SU-DHL-6 (cell line): ENCODE data around the gene SPNS2.

Experiments used
- H2AFZ ChIP-seq: fragments of 200-600 bp; sonication (generic); 2 replicates; pipeline ENCODE4 v1.6.1; 2014; ENCODE audit warnings: low read depth, mild to moderate bottlenecking, moderate library complexity, mixed read lengths, antibody characterized with exemption, low read length; ENCODE audit not compliant: severe bottlenecking
- H3F3A ChIP-seq: fragments of 200-600 bp; shearing (Covaris generic); 2 replicates; pipeline ENCODE4 v1.6.0; 2016; ENCODE audit warnings: antibody characterized with exemption, mild to moderate bottlenecking; ENCODE audit not compliant: insufficient read depth
- H3K27ac ChIP-seq: fragments of 200-600 bp; sonication (generic); 2 replicates; pipeline ENCODE4 v1.5.1; 2016; ENCODE audit warnings: low read depth, mild to moderate bottlenecking, low read length, moderate library complexity, mixed read lengths
- H3K27me3 ChIP-seq: fragments of 200-600 bp; sonication (generic), shearing (Covaris generic); 2 replicates; pipeline ENCODE4 v1.6.0; 2014; ENCODE audit warnings: mild to moderate bottlenecking, low read length
- H3K36me3 ChIP-seq: fragments of 200-600 bp; sonication (generic); 2 replicates; pipeline ENCODE4 v1.6.1; 2014; ENCODE audit warnings: mild to moderate bottlenecking, low read length, mixed read lengths
- H3K4me2 ChIP-seq: fragments of 300-600, 200-600 bp; shearing (Covaris generic), sonication (generic); 2 replicates; pipeline ENCODE4 v1.6.0; 2014; ENCODE audit warnings: low read length, low read depth, mild to moderate bottlenecking; ENCODE audit not compliant: poor library complexity, severe bottlenecking
- H3K4me3 ChIP-seq: fragments of 200-600 bp; sonication (generic); 2 replicates; pipeline ENCODE4 v1.5.1; 2014; ENCODE audit warnings: antibody characterized with exemption, low read length, mild to moderate bottlenecking, mixed read lengths; ENCODE audit not compliant: insufficient read depth, poor library complexity, severe bottlenecking
- H3K79me2 ChIP-seq: fragments of 200-600 bp; sonication (generic); 2 replicates; pipeline ENCODE4 v1.6.1; 2014; ENCODE audit warnings: mild to moderate bottlenecking, low read length, moderate library complexity; ENCODE audit not compliant: insufficient read depth
- H3K9ac ChIP-seq: fragments of 200-600 bp; sonication (generic); 2 replicates; pipeline ENCODE4 v1.7.0; 2014; ENCODE audit warnings: mild to moderate bottlenecking, low read length
- H3K9me2 ChIP-seq: fragments of 200-600 bp; sonication (generic); replicated peaks from 2 replicates; pipeline ENCODE4 v1.6.1; 2014; ENCODE audit warnings: low read length; ENCODE audit not compliant: insufficient read depth
- H3K9me3 ChIP-seq: fragments of 200-600 bp; sonication (generic); 2 replicates; pipeline ENCODE4 v1.6.1; 2014; ENCODE audit warnings: low read length, mixed read lengths; ENCODE audit not compliant: insufficient read depth
- H4K20me1 ChIP-seq: fragments of 200-600 bp; sonication (generic); 2 replicates; pipeline ENCODE4 v1.6.1; 2014; ENCODE audit warnings: low read depth, mild to moderate bottlenecking, antibody characterized with exemption, low read length, moderate library complexity, mixed read lengths
- EZH2phosphoT487 ChIP-seq: fragments of 200-600 bp; sonication (generic), shearing (Covaris generic); conservative IDR thresholded peaks from 2 replicates; pipeline ENCODE4 v1.6.1; 2018; ENCODE audit warnings: mild to moderate bottlenecking, antibody characterized with exemption, low read length, moderate library complexity, mixed read lengths
- TF ChIP-seq, protein P1 (sequence below): fragments of 200-600 bp; sonication (generic); IDR thresholded peaks from one replicate; pipeline ENCODE4 v1.5.1; 2017; ENCODE audit warnings: antibody characterized with exemption, mild to moderate bottlenecking, low read length, moderate library complexity; ENCODE audit not compliant: insufficient read depth, poor library complexity, severe bottlenecking

SPNS2 gene

DNA sequence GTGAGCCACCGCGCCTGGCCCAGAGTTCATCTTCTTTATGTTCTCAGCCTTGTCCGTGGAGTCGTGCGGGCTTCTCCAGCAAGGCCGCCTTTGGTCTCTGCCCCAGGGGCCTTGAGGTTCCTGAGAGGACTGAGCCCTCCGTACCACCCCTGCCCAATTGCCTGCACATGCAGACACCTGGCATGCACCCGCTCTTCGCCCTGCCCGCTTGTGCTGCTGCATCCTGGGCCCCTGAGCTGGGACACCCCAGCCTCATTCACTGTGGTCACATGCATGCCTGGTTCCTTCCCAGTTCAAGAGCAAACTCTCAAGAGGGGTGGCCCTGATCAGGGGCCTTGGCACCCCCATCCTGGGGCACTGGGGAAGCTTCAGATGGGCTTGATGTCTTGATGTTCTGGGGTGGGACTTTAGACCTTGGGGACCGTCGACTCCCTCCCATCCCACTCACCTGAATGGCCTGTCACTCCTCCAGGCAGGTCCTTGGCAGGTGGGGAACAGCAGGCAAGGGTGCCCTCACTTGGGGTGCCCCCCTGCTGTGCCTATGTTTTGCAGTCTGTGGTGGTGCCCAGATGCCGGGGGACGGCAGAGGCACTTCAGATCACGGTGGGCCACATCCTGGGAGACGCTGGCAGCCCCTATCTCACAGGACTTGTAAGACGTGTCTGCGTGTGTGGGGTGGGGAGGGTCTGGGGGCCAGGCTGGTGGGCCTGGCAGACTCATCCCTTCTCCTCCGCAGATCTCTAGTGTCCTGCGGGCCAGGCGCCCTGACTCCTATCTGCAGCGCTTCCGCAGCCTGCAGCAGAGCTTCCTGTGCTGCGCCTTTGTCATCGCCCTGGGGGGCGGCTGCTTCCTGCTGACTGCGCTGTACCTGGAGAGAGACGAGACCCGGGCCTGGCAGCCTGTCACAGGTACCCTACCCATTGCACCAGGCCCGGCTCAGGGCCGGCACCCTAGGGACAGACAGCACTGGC is 12.7 kb upstream of the SPNS2 start:
- H3K4me2 ChIP-seq, result no peak overlapping the region
- no peaks in the 10 kb centered on the region for H4K20me1 ChIP-seq
- no peaks in the 10 kb centered on the region for H3K27me3 ChIP-seq
- no peak overlapping the region for H3K9ac ChIP-seq
- H3K27ac ChIP-seq, result no peak overlapping the region
- H3F3A ChIP-seq, result no peaks in the 10 kb centered on the region
- H3K9me3 ChIP-seq, result no peaks in the 10 kb centered on the region
- no peak overlapping the region for H2AFZ ChIP-seq
- H3K4me3 ChIP-seq, result no peak overlapping the region
- H3K9me2 ChIP-seq, result no peaks in the 10 kb centered on the region
- no peak for TF ChIP-seq EZH2phosphoT487
- TF ChIP-seq, protein P1, sequence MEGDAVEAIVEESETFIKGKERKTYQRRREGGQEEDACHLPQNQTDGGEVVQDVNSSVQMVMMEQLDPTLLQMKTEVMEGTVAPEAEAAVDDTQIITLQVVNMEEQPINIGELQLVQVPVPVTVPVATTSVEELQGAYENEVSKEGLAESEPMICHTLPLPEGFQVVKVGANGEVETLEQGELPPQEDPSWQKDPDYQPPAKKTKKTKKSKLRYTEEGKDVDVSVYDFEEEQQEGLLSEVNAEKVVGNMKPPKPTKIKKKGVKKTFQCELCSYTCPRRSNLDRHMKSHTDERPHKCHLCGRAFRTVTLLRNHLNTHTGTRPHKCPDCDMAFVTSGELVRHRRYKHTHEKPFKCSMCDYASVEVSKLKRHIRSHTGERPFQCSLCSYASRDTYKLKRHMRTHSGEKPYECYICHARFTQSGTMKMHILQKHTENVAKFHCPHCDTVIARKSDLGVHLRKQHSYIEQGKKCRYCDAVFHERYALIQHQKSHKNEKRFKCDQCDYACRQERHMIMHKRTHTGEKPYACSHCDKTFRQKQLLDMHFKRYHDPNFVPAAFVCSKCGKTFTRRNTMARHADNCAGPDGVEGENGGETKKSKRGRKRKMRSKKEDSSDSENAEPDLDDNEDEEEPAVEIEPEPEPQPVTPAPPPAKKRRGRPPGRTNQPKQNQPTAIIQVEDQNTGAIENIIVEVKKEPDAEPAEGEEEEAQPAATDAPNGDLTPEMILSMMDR, result no peak
- H3K36me3 ChIP-seq, result no peaks in the 10 kb centered on the region
- H3K79me2 ChIP-seq, result no peaks in the 10 kb centered on the region

DNA sequence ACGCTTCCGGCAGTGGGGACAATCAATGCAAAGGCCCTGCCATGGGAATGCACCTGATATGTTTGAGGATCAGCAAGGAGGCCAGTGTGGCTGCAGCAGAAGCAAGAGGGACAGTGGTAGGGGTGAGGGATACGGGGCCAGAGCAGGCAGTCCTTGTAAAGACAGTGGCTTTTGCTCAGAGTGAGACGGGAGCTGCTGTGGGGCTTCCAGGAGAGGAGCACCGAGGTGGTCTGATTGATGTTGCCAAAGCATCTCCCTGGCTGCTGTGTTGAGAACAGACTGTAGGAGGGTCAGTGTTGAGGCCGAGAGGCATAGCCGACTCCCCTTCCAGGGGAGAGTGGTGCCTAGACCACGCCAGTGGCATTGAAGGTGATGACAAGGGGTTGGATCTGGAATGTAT is 11.4 kb upstream of the SPNS2 start:
- no peaks in the 10 kb centered on the region for H3K9me2 ChIP-seq
- H3K9ac ChIP-seq, result no peak overlapping the region
- H3K27ac ChIP-seq, result no peak overlapping the region
- H3K36me3 ChIP-seq, result no peaks in the 10 kb centered on the region
- no peak overlapping the region for H2AFZ ChIP-seq
- H3F3A ChIP-seq, result no peaks in the 10 kb centered on the region
- TF ChIP-seq, protein P1, result no peak
- TF ChIP-seq EZH2phosphoT487, result no peak
- no peak overlapping the region for H3K4me2 ChIP-seq
- no peak overlapping the region for H3K4me3 ChIP-seq
- H3K27me3 ChIP-seq, result no peaks in the 10 kb centered on the region
- no peaks in the 10 kb centered on the region for H3K9me3 ChIP-seq
- H3K79me2 ChIP-seq, result no peaks in the 10 kb centered on the region
- no peaks in the 10 kb centered on the region for H4K20me1 ChIP-seq

DNA sequence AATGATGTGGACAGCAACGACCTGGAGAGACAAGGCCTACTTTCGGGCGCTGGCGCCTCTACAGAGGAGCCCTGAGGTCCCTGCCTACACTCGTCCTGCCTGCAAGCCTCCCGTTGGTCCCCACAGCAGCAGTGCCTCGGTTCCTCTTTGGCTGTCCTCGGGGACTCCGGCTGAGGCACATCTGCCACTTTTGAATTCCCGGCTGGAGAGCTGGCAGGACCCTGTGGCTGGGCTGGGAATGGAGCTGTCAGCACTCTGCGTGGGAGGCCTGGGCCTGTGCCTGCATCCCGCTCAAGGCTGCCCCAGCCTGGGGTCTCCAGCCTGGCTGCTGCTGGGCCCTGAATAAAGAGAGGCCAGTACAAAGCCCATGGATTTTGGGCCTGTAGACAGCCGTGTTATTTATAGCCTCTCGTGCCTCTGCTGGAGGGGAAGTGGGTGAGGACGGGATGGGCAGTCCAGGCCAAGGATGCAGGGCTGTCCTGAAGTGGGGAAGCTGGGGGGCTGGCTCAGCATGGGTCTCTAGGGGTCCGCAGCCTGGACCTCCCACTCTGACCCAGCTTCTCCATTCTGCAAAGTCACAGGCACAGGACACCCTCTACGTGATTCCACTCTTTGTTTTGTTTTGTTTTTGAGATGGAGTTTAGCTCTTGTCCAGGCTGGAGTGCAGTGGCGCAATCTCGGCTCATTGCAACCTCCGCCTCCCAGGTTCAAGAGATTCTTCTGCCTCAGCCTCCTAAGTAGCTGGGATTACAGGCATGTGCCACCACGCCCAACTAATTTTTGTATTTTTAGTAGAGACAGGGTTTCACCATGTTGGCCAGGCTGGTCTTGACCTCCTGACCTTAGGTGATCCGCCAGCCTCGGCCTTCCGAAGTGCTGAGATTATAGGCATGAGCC is 10.6 kb upstream of the SPNS2 start:
- Histone ChIP-seq H3F3A (no peaks in the 10 kb centered on the region), H3K9ac (no peak overlapping the region), H3K27ac (no peak overlapping the region), H3K79me2 (no peaks in the 10 kb centered on the region), H3K4me2 (no peak overlapping the region), H3K4me3 (no peak overlapping the region), H4K20me1 (no peaks in the 10 kb centered on the region), H3K9me2 (no peaks in the 10 kb centered on the region), H2AFZ (no peak overlapping the region), H3K9me3 (no peaks in the 10 kb centered on the region), H3K27me3 (no peaks in the 10 kb centered on the region), H3K36me3 (no peaks in the 10 kb centered on the region)
- TF ChIP-seq, protein P1, result no peak
- no peak for TF ChIP-seq EZH2phosphoT487
